IMR-90 (cell line): ENCODE results near the gene RSU1. TPM values are rescaled to one million over a fixed set of nuclear protein-coding genes. Genes with fewer than 3 reads are reported as not detected.

Experiments used
- ATAC-seq: fragments of 200-7000 bp; cut with Tn5 transposase; 2 replicates; pipeline ENCODE4 v1.9.1; 2020; ENCODE audit warnings: low read depth, mild to moderate bottlenecking, moderate library complexity
- BruUV-seq: library from RNA; stranded (reverse); fragments of 400-500 nt; replicated peaks from 2 replicates; lab custom pipeline; 2021; lab: Mats Ljungman, UMichigan
- CTCF ChIA-PET: fragments of 300-600 bp; formaldehyde crosslinking; extraction: SDS; loops from one replicate; lab custom pipeline; 2021; ENCODE audit warnings: antibody characterized with exemption; lab: Yijun Ruan, JAX
- POLR2A ChIA-PET: fragments of 300-600 bp; sonication (Branson Sonifier 250); formaldehyde crosslinking; loops from one replicate; lab custom pipeline; 2022; ENCODE audit warnings: antibody characterized with exemption; ENCODE audit not compliant: unreplicated experiment; lab: Charles Lee
- DNase-seq: peaks from one replicate; pipeline ENCODE4 v3.0.0; 2013
- H2AFZ ChIP-seq: replicated peaks from 2 replicates; pipeline ENCODE3; 2013; ENCODE audit warnings: low read length, mild to moderate bottlenecking; ENCODE audit not compliant: poor library complexity
- H2AK5ac ChIP-seq: 2 replicates; pipeline ENCODE4 v1.6.1; 2013; ENCODE audit warnings: low read depth, low read length, inconsistent platforms
- H2AK9ac ChIP-seq: replicated peaks from 2 replicates; pipeline ENCODE3; 2013; ENCODE audit warnings: mild to moderate bottlenecking, low read depth, low read length, moderate library complexity; ENCODE audit not compliant: poor library complexity
- H2BK120ac ChIP-seq: 2 replicates; pipeline ENCODE4 v1.6.1; 2013; ENCODE audit warnings: low read depth, low read length, inconsistent platforms
- H2BK15ac ChIP-seq: 3 replicates; pipeline ENCODE4 v1.6.1; 2013; ENCODE audit warnings: low read depth, low read length, inconsistent platforms
- H2BK20ac ChIP-seq: 2 replicates; pipeline ENCODE4 v1.6.1; 2013; ENCODE audit warnings: low read depth, mild to moderate bottlenecking, inconsistent platforms, low read length, moderate library complexity
- H2BK5ac ChIP-seq: 2 replicates; pipeline ENCODE4 v1.6.1; 2013; ENCODE audit warnings: mild to moderate bottlenecking, low read depth, low read length, inconsistent platforms; ENCODE audit not compliant: poor library complexity, severe bottlenecking
- H3K14ac ChIP-seq: replicated peaks from 2 replicates; pipeline ENCODE4 v1.6.1; 2013; ENCODE audit warnings: low read depth, low read length, inconsistent platforms
- H3K18ac ChIP-seq: 2 replicates; pipeline ENCODE4 v1.6.1; 2013; ENCODE audit warnings: low read depth, low read length, control low read depth
- H3K23ac ChIP-seq: 2 replicates; pipeline ENCODE4 v1.6.1; 2013; ENCODE audit warnings: low read depth, low read length, inconsistent platforms
- H3K27ac ChIP-seq: 2 replicates; pipeline ENCODE4 v1.5.1; 2013; ENCODE audit warnings: mild to moderate bottlenecking, control low read depth, low read length; ENCODE audit not compliant: insufficient read depth
- H3K27me3 ChIP-seq: 2 replicates; pipeline ENCODE4 v1.6.1; 2013; ENCODE audit warnings: low read length; ENCODE audit not compliant: control insufficient read depth, insufficient read depth
- H3K36me3 ChIP-seq: 2 replicates; pipeline ENCODE4 v1.6.1; 2013; ENCODE audit warnings: low read length, mixed read lengths; ENCODE audit not compliant: control insufficient read depth, insufficient read depth
- H3K4ac ChIP-seq: 2 replicates; pipeline ENCODE4 v1.6.1; 2013; ENCODE audit warnings: low read depth, low read length, inconsistent platforms
- H3K4me1 ChIP-seq: 2 replicates; pipeline ENCODE4 v1.6.1; 2013; ENCODE audit warnings: low read length, mixed read lengths; ENCODE audit not compliant: control insufficient read depth, insufficient read depth
- H3K4me2 ChIP-seq: 2 replicates; pipeline ENCODE4 v1.6.1; 2013; ENCODE audit warnings: low read depth, mild to moderate bottlenecking, control low read depth, low read length, moderate library complexity
- H3K4me3 ChIP-seq: 2 replicates; pipeline ENCODE4 v1.5.1; 2013; ENCODE audit warnings: low read depth, mild to moderate bottlenecking, control low read depth, low read length, moderate library complexity; ENCODE audit not compliant: insufficient read depth
- H3K56ac ChIP-seq: 2 replicates; pipeline ENCODE4 v1.6.1; 2013; ENCODE audit warnings: low read length, inconsistent platforms; ENCODE audit not compliant: insufficient read depth; ENCODE audit errors: extremely low read depth
- H3K79me1 ChIP-seq, 2 experiments: 2 replicates each; pipeline ENCODE4 v1.6.1; 2013; ENCODE audit warnings: low read length in 2 of 2, inconsistent platforms in 1 of 2, low read depth in 1 of 2
- H3K9ac ChIP-seq: 2 replicates; pipeline ENCODE4 v1.6.1; 2013; ENCODE audit warnings: low read depth, low read length, control low read depth
- H3K9me1 ChIP-seq: 2 replicates; pipeline ENCODE4 v1.6.1; 2013; ENCODE audit warnings: low read length, inconsistent platforms; ENCODE audit not compliant: insufficient read depth
- H3K9me3 ChIP-seq: 2 replicates; pipeline ENCODE4 v1.6.1; 2013; ENCODE audit warnings: low read length; ENCODE audit not compliant: control insufficient read depth, insufficient read depth
- H4K20me1 ChIP-seq: 2 replicates; pipeline ENCODE4 v1.6.1; 2013; ENCODE audit warnings: low read length, inconsistent platforms; ENCODE audit not compliant: insufficient read depth
- H4K5ac ChIP-seq: 2 replicates; pipeline ENCODE4 v1.6.1; 2013; ENCODE audit warnings: mild to moderate bottlenecking, low read depth, low read length, control low read depth
- H4K8ac ChIP-seq, 2 experiments: 2 replicates each; pipeline ENCODE4 v1.6.1; 2013; ENCODE audit warnings: low read depth in 2 of 2, low read length in 2 of 2, control low read depth in 1 of 2, inconsistent platforms in 1 of 2
- H4K91ac ChIP-seq: 2 replicates; pipeline ENCODE4 v1.6.1; 2013; ENCODE audit warnings: low read depth, low read length, inconsistent platforms; ENCODE audit not compliant: insufficient read depth
- BHLHE40 ChIP-seq: fragments of 150-350 bp; IDR thresholded peaks from 2 replicates; pipeline ENCODE4 v1.6.1; 2016; ENCODE audit warnings: mild to moderate bottlenecking, low read depth, low read length
- CEBPB ChIP-seq: IDR thresholded peaks from 2 replicates; pipeline ENCODE4 v1.6.1; 2012; ENCODE audit warnings: low read depth, low read length, improper control_type of control experiment
- CHD1 ChIP-seq: IDR thresholded peaks from 2 replicates; pipeline ENCODE4 v1.6.1; 2012; ENCODE audit warnings: low read depth, low read length, improper control_type of control experiment
- CTCF ChIP-seq: conservative IDR thresholded peaks from 2 replicates; pipeline ENCODE4 v1.5.1; 2012; ENCODE audit warnings: mild to moderate bottlenecking, low read depth, low read length, improper control_type of control experiment
- FOS ChIP-seq: fragments of 150-350 bp; IDR thresholded peaks from 2 replicates; pipeline ENCODE4 v1.6.1; 2016; ENCODE audit warnings: low read depth, low read length
- MAFK ChIP-seq: IDR thresholded peaks from 2 replicates; pipeline ENCODE4 v1.6.1; 2012; ENCODE audit warnings: low read depth, low read length, improper control_type of control experiment
- MAZ ChIP-seq: IDR thresholded peaks from 2 replicates; pipeline ENCODE4 v1.6.1; 2012; ENCODE audit warnings: low read depth, mild to moderate bottlenecking, low read length, improper control_type of control experiment, moderate library complexity, borderline replicate concordance
- MXI1 ChIP-seq: IDR thresholded peaks from 2 replicates; pipeline ENCODE4 v1.6.1; 2012; ENCODE audit warnings: low read depth, mild to moderate bottlenecking, low read length, moderate library complexity, borderline replicate concordance
- NFE2L2 ChIP-seq: fragments of 150-350 bp; IDR thresholded peaks from 2 replicates; pipeline ENCODE4 v1.6.1; 2016; ENCODE audit warnings: low read depth, mild to moderate bottlenecking, low read length
- POLR2A ChIP-seq: IDR thresholded peaks from 2 replicates; pipeline ENCODE4 v1.6.1; 2012; ENCODE audit warnings: mild to moderate bottlenecking, low read depth, low read length
- RAD21 ChIP-seq: IDR thresholded peaks from 2 replicates; pipeline ENCODE4 v1.6.1; 2012; ENCODE audit warnings: low read length, improper control_type of control experiment
- RCOR1 ChIP-seq: IDR thresholded peaks from 2 replicates; pipeline ENCODE4 v1.6.1; 2012; ENCODE audit warnings: mild to moderate bottlenecking, low read length, improper control_type of control experiment; ENCODE audit not compliant: insufficient replicate concordance
- RFX5 ChIP-seq: IDR thresholded peaks from 2 replicates; pipeline ENCODE4 v1.8.0; 2012; ENCODE audit warnings: low read depth, mild to moderate bottlenecking, low read length, moderate library complexity
- SMC3 ChIP-seq: fragments of 150-350 bp; IDR thresholded peaks from 2 replicates; pipeline ENCODE4 v1.6.1; 2016; ENCODE audit warnings: low read depth, mild to moderate bottlenecking, antibody characterized with exemption, low read length, moderate library complexity
- USF2 ChIP-seq: fragments of 150-350 bp; IDR thresholded peaks from 2 replicates; pipeline ENCODE4 v1.6.1; 2017; ENCODE audit warnings: mild to moderate bottlenecking, antibody characterized with exemption, low read length, low read depth
- WGBS, 2 experiments: methylation state at CpG; one replicate each; pipeline versions ENCODE4 v1.1.5 to v1.1.7; 2013; ENCODE audit warnings: missing lambda C conversion rate in 2 of 2; ENCODE audit not compliant: insufficient read length in 1 of 2; ENCODE audit errors: extremely low coverage in 2 of 2; 5-methylcytosine and 5-hydroxymethylcytosine counted together
- dilution Hi-C: fragments of 300-500 bp; cut with HindIII; formaldehyde crosslinking; loops from one replicate; pipeline ENCODE4 v1.14.3; 2018; ENCODE audit warnings: low sequenced_read_pairs; ENCODE audit not compliant: unreplicated experiment
- in situ Hi-C: fragments of 300-500 bp; cut with MboI; formaldehyde crosslinking; loops from 3 replicates; pipeline ENCODE4 v1.14.3; 2019; ENCODE audit warnings: low sequenced_read_pairs, inconsistent platforms, mixed read lengths
- intact Hi-C: fragments of 100-400 bp; cut with micrococcal nuclease; formaldehyde crosslinking; loops from 2 replicates; pipeline ENCODE4 v1.10.0; 2022
- polyA plus RNA-seq, 3 experiments: library from polyadenylated mRNA; depleted of rRNA; stranded (reverse); fragments of >200 nt; gene quantifications; 2 replicates each; pipeline ENCODE4 v1.2.3, GENCODE V29; 2012; ENCODE audit warnings: low replicate concordance in 1 of 3
- total RNA-seq: library from RNA; depleted of rRNA; stranded (reverse); fragments of >200 nt; gene quantifications from 2 replicates; pipeline ENCODE4 v1.2.3, GENCODE V29; 2012
- TF ChIP-seq, protein P1 (sequence below): fragments of 150-350 bp; IDR thresholded peaks from 2 replicates; pipeline ENCODE4 v1.6.1; 2016; ENCODE audit warnings: low read depth, mild to moderate bottlenecking, low read length, moderate library complexity, borderline replicate concordance

RSU1 gene
- total and polyA plus RNA-seq, 2 of the 4 experiments (the other 2 are of a cell fraction) = 134 to 148 TPM

- Histone ChIP-seq H3K56ac (no peak overlapping the region), H2AK9ac (no peak overlapping the region), H4K8ac (no peak overlapping the region), H2BK15ac (no peak overlapping the region), H3K36me3 (no peaks in the 10 kb centered on the region), H2BK5ac (no peak overlapping the region), H2BK120ac (no peak overlapping the region), H4K5ac (no peak overlapping the region), H3K9me1 (no peaks in the 10 kb centered on the region), H3K4me3 (no peak overlapping the region), H2AK5ac (no peak overlapping the region), H3K4me2 (no peak overlapping the region), H3K9ac (no peak overlapping the region), H3K9me3 (no peaks in the 10 kb centered on the region), H3K27me3 (no peaks in the 10 kb centered on the region), H4K91ac (no peak overlapping the region), H3K14ac (no peak overlapping the region), H3K27ac (no peak overlapping the region), H3K79me1 (no peaks in the 10 kb centered on the region), H3K4ac (no peak overlapping the region), H3K4me1 (no peaks in the 10 kb centered on the region), H3K18ac (no peak overlapping the region), H2BK20ac (no peak overlapping the region), H2AFZ (no peak overlapping the region), H3K23ac (no peak overlapping the region), H4K20me1 (no peaks in the 10 kb centered on the region)
- in situ Hi-C loops = no loop called here
- DNase-seq = no peak
- intact Hi-C loops = no loop called here
- TF ChIP-seq RCOR1 = no peak
- TF ChIP-seq BHLHE40 = no peak
- TF ChIP-seq CHD1 = no peak
- TF ChIP-seq NFE2L2 = no peak
- TF ChIP-seq RFX5 = no peak
- no peak for TF ChIP-seq MAFK
- no peak for TF ChIP-seq SMC3
- TF ChIP-seq CEBPB = no peak
- no peak for TF ChIP-seq POLR2A
- no peak for TF ChIP-seq CTCF
- no peak for TF ChIP-seq FOS
- no peak for TF ChIP-seq RAD21
- TF ChIP-seq MAZ = no peak
- TF ChIP-seq, protein P1, sequence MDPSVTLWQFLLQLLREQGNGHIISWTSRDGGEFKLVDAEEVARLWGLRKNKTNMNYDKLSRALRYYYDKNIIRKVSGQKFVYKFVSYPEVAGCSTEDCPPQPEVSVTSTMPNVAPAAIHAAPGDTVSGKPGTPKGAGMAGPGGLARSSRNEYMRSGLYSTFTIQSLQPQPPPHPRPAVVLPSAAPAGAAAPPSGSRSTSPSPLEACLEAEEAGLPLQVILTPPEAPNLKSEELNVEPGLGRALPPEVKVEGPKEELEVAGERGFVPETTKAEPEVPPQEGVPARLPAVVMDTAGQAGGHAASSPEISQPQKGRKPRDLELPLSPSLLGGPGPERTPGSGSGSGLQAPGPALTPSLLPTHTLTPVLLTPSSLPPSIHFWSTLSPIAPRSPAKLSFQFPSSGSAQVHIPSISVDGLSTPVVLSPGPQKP = no peak
- TF ChIP-seq USF2 = no peak
- no peak for TF ChIP-seq MXI1
- ChIA-PET POLR2A (no interaction called here), CTCF (no interaction called here)
- no TSS peak for BruUV-seq
- dilution Hi-C loops = no loop called here
- ATAC-seq = no peak
- WGBS, 2 experiments = 35% methylated on average over 2 of the region's 5 CpGs; no CpG with 5 or more reads in 1 of the 2 experiments
These were observed 257.9 kb downstream of the RSU1 start for GRCh38 chr10:16559236-16559773.
